Endothelial cell of umbilical vein (primary cell): Measurements from ENCODE around the gene VPS13A.

Source experiments
- EZH2 ChIP-seq: IDR thresholded peaks from 2 replicates; pipeline ENCODE4 v1.6.1; 2012; ENCODE audit warnings: borderline replicate concordance, low read depth, mild to moderate bottlenecking, moderate library complexity, low read length, inconsistent platforms; ENCODE audit not compliant: severe bottlenecking
- FOS ChIP-seq: IDR thresholded peaks from 2 replicates; pipeline ENCODE4 v1.6.1; 2011; ENCODE audit warnings: mild to moderate bottlenecking, low read length, moderate library complexity, borderline replicate concordance; ENCODE audit not compliant: insufficient read depth
- GATA2 ChIP-seq: IDR thresholded peaks from 2 replicates; pipeline ENCODE4 v1.7.0; 2011; ENCODE audit warnings: low read depth, mild to moderate bottlenecking, moderate library complexity, mixed read lengths, low read length; ENCODE audit not compliant: insufficient read length, insufficient read depth
- JUN ChIP-seq: IDR thresholded peaks from 2 replicates; pipeline ENCODE4 v1.6.1; 2011; ENCODE audit warnings: borderline replicate concordance, low read depth; ENCODE audit not compliant: insufficient read length, insufficient read depth
- MAX ChIP-seq: IDR thresholded peaks from 2 replicates; pipeline ENCODE4 v1.6.1; 2011; ENCODE audit not compliant: insufficient read depth, insufficient read length
- MYC ChIP-seq: IDR thresholded peaks from one replicate; pipeline ENCODE4 v1.6.1; 2011; ENCODE audit warnings: mild to moderate bottlenecking, low read depth, low read length
- POLR2A ChIP-seq: IDR thresholded peaks from 2 replicates; pipeline ENCODE4 v1.6.1; 2012; ENCODE audit warnings: low read depth, mild to moderate bottlenecking, control low read depth, low read length
- POLR2AphosphoS5 ChIP-seq: IDR thresholded peaks from 2 replicates; pipeline ENCODE4 v1.6.1; 2012; ENCODE audit warnings: low read depth, mild to moderate bottlenecking, control low read depth, low read length, moderate library complexity; ENCODE audit not compliant: insufficient read depth
- TF ChIP-seq, protein P1 (sequence below), 2 donors: IDR thresholded peaks; 1 replicate in 1 of 2; 2 replicates in 1 of 2; pipeline ENCODE4 v1.5.1; 2011; ENCODE audit warnings: low read length in 2 of 2, mild to moderate bottlenecking in 2 of 2, moderate library complexity in 2 of 2, control low read depth in 1 of 2, inconsistent platforms in 1 of 2, low read depth in 1 of 2; ENCODE audit not compliant: insufficient read depth in 1 of 2; ENCODE audit errors: extremely low read depth in 1 of 2

DNA sequence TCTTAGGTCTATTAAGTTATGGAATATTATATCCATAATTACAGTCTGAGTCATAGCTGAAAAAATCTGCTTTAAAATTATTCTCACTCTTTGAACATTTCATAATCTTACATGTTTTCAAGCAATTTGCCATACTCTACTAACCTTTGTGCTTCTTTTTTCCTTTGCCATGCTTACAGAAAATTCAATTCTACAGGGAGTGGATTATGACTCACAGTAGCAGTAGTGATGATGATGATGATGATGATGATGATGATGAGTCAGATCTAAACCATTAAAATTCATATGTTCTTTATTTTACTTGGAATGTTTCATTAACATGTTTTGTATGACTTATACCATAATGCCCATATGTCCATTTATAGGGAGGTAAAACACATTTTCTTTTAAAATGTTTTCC is 207.1 kb downstream of the VPS13A start:
- TF ChIP-seq POLR2A (no peak), EZH2 (no peak), FOS (peak; percentile 52), JUN (peak; percentile 43), POLR2AphosphoS5 (no peak), GATA2 (no peak), MYC (no peak), MAX (no peak)
- TF ChIP-seq, protein P1, sequence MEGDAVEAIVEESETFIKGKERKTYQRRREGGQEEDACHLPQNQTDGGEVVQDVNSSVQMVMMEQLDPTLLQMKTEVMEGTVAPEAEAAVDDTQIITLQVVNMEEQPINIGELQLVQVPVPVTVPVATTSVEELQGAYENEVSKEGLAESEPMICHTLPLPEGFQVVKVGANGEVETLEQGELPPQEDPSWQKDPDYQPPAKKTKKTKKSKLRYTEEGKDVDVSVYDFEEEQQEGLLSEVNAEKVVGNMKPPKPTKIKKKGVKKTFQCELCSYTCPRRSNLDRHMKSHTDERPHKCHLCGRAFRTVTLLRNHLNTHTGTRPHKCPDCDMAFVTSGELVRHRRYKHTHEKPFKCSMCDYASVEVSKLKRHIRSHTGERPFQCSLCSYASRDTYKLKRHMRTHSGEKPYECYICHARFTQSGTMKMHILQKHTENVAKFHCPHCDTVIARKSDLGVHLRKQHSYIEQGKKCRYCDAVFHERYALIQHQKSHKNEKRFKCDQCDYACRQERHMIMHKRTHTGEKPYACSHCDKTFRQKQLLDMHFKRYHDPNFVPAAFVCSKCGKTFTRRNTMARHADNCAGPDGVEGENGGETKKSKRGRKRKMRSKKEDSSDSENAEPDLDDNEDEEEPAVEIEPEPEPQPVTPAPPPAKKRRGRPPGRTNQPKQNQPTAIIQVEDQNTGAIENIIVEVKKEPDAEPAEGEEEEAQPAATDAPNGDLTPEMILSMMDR (IDR thresholded peaks at IDR 0.05; ENCODE audit: extremely low read depth in 1 of 2, insufficient read depth in 1 of 2, low read depth in 1 of 2, low read length in 2 of 2), result no peak
